PFSK-1 (cell line): ENCODE results near the gene WDR31.

ENCODE experiments used
- POLR2AphosphoS5 ChIP-seq: IDR thresholded peaks from 2 replicates; pipeline ENCODE4 v1.6.1; 2012; ENCODE audit warnings: low read depth, mild to moderate bottlenecking, control low read depth, low read length, moderate library complexity
- TAF1 ChIP-seq: IDR thresholded peaks from 2 replicates; pipeline ENCODE4 v1.6.1; 2012; ENCODE audit warnings: low read length, control low read depth, borderline replicate concordance; ENCODE audit not compliant: insufficient read depth
- TF ChIP-seq, protein P1 (sequence below), 2 experiments: IDR thresholded peaks; 2 replicates each; pipeline versions ENCODE4 v1.6.1 to v1.8.0; 2011 to 2012; ENCODE audit warnings: low read depth in 2 of 2, low read length in 2 of 2, control low read depth in 1 of 2, inconsistent platforms in 1 of 2, mild to moderate bottlenecking in 1 of 2, moderate library complexity in 1 of 2; ENCODE audit not compliant: insufficient read depth in 1 of 2

DNA sequence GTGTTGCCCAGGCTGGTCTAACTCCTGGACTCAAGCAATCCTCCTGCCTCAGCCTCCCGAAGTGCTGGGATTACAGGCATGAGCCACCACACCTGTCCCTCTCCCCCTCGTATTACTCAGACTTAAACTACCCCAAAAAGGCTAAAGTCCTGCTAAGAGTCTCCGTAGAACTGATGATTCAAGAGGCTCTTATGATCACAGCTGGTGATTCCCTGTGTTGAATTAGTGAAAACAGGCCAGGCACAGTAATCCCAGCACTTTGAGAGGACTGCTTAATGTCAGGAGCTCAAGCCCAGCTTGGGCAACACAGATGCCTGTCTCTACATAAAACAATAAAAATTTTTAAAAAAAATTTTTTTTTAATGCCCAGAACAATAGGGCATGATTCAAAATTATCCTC, 73.9 kb downstream of the WDR31 start:
- TF ChIP-seq POLR2AphosphoS5 (no peak), TAF1 (no peak)
- TF ChIP-seq, protein P1, sequence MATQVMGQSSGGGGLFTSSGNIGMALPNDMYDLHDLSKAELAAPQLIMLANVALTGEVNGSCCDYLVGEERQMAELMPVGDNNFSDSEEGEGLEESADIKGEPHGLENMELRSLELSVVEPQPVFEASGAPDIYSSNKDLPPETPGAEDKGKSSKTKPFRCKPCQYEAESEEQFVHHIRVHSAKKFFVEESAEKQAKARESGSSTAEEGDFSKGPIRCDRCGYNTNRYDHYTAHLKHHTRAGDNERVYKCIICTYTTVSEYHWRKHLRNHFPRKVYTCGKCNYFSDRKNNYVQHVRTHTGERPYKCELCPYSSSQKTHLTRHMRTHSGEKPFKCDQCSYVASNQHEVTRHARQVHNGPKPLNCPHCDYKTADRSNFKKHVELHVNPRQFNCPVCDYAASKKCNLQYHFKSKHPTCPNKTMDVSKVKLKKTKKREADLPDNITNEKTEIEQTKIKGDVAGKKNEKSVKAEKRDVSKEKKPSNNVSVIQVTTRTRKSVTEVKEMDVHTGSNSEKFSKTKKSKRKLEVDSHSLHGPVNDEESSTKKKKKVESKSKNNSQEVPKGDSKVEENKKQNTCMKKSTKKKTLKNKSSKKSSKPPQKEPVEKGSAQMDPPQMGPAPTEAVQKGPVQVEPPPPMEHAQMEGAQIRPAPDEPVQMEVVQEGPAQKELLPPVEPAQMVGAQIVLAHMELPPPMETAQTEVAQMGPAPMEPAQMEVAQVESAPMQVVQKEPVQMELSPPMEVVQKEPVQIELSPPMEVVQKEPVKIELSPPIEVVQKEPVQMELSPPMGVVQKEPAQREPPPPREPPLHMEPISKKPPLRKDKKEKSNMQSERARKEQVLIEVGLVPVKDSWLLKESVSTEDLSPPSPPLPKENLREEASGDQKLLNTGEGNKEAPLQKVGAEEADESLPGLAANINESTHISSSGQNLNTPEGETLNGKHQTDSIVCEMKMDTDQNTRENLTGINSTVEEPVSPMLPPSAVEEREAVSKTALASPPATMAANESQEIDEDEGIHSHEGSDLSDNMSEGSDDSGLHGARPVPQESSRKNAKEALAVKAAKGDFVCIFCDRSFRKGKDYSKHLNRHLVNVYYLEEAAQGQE (IDR thresholded peaks at IDR 0.05; ENCODE audit: insufficient read depth in 1 of 2, low read depth in 2 of 2, low read length in 2 of 2): no peak
